ENCODE measurements around the gene KLK15.

KLK15 gene

DNA sequence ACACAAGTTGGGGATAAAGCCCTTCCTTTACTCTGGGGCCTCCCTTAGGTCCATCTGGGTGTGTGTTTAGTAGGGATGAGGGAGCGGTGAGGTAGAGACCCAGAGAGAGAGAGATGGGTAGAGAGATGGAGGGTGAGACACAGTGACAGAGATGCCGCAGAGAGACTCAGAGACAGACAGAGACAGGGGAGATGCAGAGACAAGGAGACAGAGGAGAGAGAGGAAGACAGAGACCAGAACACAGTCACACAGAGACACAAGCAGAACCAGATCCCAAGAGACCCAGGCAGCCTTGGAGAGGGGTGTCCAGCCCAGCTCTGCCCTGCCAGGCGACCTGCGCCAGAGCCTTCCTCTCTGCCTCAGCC is 12.1 kb downstream of the KLK15 start:
- no peak overlapping the region for H2AFZ ChIP-seq (ENCODE audit: low read length)
- no peaks in the 10 kb centered on the region for H3K36me3 ChIP-seq (ENCODE audit: insufficient read depth, low read length)
- no peaks in the 10 kb centered on the region for H3F3A ChIP-seq (ENCODE audit: insufficient read depth, low read length)
- TF ChIP-seq, protein P1, sequence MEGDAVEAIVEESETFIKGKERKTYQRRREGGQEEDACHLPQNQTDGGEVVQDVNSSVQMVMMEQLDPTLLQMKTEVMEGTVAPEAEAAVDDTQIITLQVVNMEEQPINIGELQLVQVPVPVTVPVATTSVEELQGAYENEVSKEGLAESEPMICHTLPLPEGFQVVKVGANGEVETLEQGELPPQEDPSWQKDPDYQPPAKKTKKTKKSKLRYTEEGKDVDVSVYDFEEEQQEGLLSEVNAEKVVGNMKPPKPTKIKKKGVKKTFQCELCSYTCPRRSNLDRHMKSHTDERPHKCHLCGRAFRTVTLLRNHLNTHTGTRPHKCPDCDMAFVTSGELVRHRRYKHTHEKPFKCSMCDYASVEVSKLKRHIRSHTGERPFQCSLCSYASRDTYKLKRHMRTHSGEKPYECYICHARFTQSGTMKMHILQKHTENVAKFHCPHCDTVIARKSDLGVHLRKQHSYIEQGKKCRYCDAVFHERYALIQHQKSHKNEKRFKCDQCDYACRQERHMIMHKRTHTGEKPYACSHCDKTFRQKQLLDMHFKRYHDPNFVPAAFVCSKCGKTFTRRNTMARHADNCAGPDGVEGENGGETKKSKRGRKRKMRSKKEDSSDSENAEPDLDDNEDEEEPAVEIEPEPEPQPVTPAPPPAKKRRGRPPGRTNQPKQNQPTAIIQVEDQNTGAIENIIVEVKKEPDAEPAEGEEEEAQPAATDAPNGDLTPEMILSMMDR (IDR thresholded peaks at IDR 0.05; ENCODE audit: low read length) = no peak
- TF ChIP-seq EZH2 (IDR thresholded peaks at IDR 0.05; ENCODE audit: borderline replicate concordance, low read length) = no peak
- H3K4me2 ChIP-seq (ENCODE audit: low read length) = no peak overlapping the region
- H3K9me3 ChIP-seq (ENCODE audit: low read length) = no peaks in the 10 kb centered on the region
- H3K27me3 ChIP-seq (ENCODE audit: insufficient read depth, low read length) = peaks cover 5% of the 10 kb centered on the region; the same call in 1 of the 2 replicates
- H3K79me2 ChIP-seq (ENCODE audit: insufficient read depth, low read length) = no peaks in the 10 kb centered on the region
- no peak overlapping the region for H3K9ac ChIP-seq (ENCODE audit: low read length)
- no peak overlapping the region for H3K27ac ChIP-seq (ENCODE audit: low read depth, low read length, poor library complexity, severe bottlenecking)
- no peak overlapping the region for H3K4me3 ChIP-seq (ENCODE audit: low read depth, low read length, poor library complexity, severe bottlenecking)
- H3K4me1 ChIP-seq (ENCODE audit: insufficient read depth, low read length, severe bottlenecking) = peaks cover 12% of the 10 kb centered on the region
- no peaks in the 10 kb centered on the region for H4K20me1 ChIP-seq (ENCODE audit: insufficient read depth, low read length)
- H3K9me2 ChIP-seq (ENCODE audit: low read depth, low read length) = no peaks in the 10 kb centered on the region

DNA sequence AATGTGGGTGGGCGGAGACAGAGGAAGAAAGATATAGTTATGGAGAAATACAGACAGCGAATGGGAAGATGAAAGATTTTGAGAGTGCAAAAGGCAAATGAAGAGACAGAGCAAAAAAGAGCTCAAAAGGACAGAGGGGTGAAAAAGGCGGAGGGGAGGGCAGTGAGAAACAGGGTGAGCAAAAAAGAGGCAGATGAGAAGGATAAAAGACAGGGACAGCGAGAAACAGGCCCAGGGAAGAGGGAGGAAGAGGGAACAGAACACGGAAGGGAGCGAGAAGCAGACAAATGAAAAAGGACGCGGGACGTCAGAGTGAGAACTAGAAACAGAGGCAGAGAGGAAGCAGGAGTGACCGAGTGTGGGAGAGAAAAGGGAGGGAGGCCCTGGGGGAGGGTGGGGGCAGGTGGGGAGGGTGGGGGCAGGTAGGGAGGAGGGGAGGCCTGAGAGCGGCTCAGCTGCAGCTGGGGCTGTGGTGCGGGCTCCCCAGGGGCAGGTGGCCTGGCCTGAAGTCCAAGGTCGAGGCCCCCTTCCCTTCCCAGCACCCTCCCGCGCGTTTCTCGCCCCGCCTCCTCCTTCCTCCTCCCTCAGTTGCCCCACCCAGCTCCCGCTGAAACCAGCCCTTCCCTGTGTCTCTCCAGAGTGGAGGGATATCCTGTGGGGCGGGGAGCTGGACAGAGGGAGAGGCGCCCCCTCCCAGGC is 12.7 kb downstream of the KLK15 start:
- TF ChIP-seq, protein P1 (IDR thresholded peaks at IDR 0.05; ENCODE audit: low read length) = no peak

DNA sequence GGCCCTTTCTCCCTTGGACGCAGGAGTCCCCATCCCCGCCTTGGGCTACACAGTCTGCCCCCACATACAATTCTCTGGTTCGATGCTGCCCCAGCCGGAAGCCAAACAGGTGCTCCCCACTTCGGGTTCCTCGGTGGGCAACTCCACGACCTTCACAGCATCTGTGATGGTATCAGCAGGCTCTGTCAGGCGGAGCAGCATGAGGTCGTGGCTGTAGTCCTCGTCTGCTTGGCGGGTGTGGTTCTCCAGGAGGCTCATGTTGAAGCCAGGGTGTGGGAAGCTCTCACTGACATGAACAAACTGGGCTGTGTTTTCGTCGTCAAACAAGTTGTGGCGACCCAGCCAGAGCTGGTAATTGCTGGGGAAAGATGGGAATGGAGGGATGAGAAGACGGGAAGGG is 13.3 kb downstream of the KLK15 start:
- H3K9ac ChIP-seq (ENCODE audit: low read length) = no peak overlapping the region
- no peaks in the 10 kb centered on the region for H3K9me2 ChIP-seq (ENCODE audit: low read depth, low read length)
- H3K27me3 ChIP-seq (ENCODE audit: insufficient read depth, low read length) = peaks cover 5% of the 10 kb centered on the region; the same call in 1 of the 2 replicates
- no peaks in the 10 kb centered on the region for H3K9me3 ChIP-seq (ENCODE audit: low read length)
- H3F3A ChIP-seq (ENCODE audit: insufficient read depth, low read length) = no peaks in the 10 kb centered on the region
- no peaks in the 10 kb centered on the region for H3K79me2 ChIP-seq (ENCODE audit: insufficient read depth, low read length)
- no peak overlapping the region for H3K27ac ChIP-seq (ENCODE audit: low read depth, low read length, poor library complexity, severe bottlenecking)
- no peaks in the 10 kb centered on the region for H4K20me1 ChIP-seq (ENCODE audit: insufficient read depth, low read length)
- no peak overlapping the region for H3K4me2 ChIP-seq (ENCODE audit: low read length)
- no peak for TF ChIP-seq EZH2 (IDR thresholded peaks at IDR 0.05; ENCODE audit: borderline replicate concordance, low read length)
- TF ChIP-seq, protein P1 (IDR thresholded peaks at IDR 0.05; ENCODE audit: low read length) = no peak
- peaks cover 12% of the 10 kb centered on the region for H3K4me1 ChIP-seq (ENCODE audit: insufficient read depth, low read length, severe bottlenecking)
- H3K4me3 ChIP-seq (ENCODE audit: low read depth, low read length, poor library complexity, severe bottlenecking) = no peak overlapping the region
- no peak overlapping the region for H2AFZ ChIP-seq (ENCODE audit: low read length)
- H3K36me3 ChIP-seq (ENCODE audit: insufficient read depth, low read length) = no peaks in the 10 kb centered on the region

More for the DNA sequence above, 12.7 kb downstream of the KLK15 start:
- H3K9me3 ChIP-seq (ENCODE audit: low read length) = no peaks in the 10 kb centered on the region
- H3K4me2 ChIP-seq (ENCODE audit: low read length) = no peak overlapping the region
- H3F3A ChIP-seq (ENCODE audit: insufficient read depth, low read length) = no peaks in the 10 kb centered on the region
- no peak overlapping the region for H2AFZ ChIP-seq (ENCODE audit: low read length)
- H3K27me3 ChIP-seq (ENCODE audit: insufficient read depth, low read length) = peaks cover 5% of the 10 kb centered on the region; the same call in 1 of the 2 replicates
- no peaks in the 10 kb centered on the region for H3K9me2 ChIP-seq (ENCODE audit: low read depth, low read length)
- no peaks in the 10 kb centered on the region for H3K79me2 ChIP-seq (ENCODE audit: insufficient read depth, low read length)
- no peak overlapping the region for H3K9ac ChIP-seq (ENCODE audit: low read length)
- no peaks in the 10 kb centered on the region for H4K20me1 ChIP-seq (ENCODE audit: insufficient read depth, low read length)
- H3K36me3 ChIP-seq (ENCODE audit: insufficient read depth, low read length) = no peaks in the 10 kb centered on the region
- H3K4me1 ChIP-seq (ENCODE audit: insufficient read depth, low read length, severe bottlenecking) = peaks cover 12% of the 10 kb centered on the region
- H3K27ac ChIP-seq (ENCODE audit: low read depth, low read length, poor library complexity, severe bottlenecking) = no peak overlapping the region
- no peak overlapping the region for H3K4me3 ChIP-seq (ENCODE audit: low read depth, low read length, poor library complexity, severe bottlenecking)
